WTC11 (cell line): ENCODE measurements around the gene PPP3CA.

Experiments
- ATF2 ChIP-seq: sonication (generic); formaldehyde crosslinking; IDR thresholded peaks from 2 replicates; pipeline ENCODE4 v1.8.1; 2022; ENCODE audit warnings: low read depth, missing genetic modification reagents, borderline replicate concordance
- CREB1 ChIP-seq: sonication (generic); formaldehyde crosslinking; IDR thresholded peaks from 2 replicates; pipeline ENCODE4 v1.8.0; 2023; ENCODE audit warnings: mild to moderate bottlenecking, missing genetic modification reagents
- ESRRA ChIP-seq: sonication (generic); formaldehyde crosslinking; IDR thresholded peaks from 2 replicates; pipeline ENCODE4 v1.8.1; 2022; ENCODE audit warnings: mild to moderate bottlenecking, missing genetic modification reagents, borderline replicate concordance
- FOXP1 ChIP-seq: sonication (generic); formaldehyde crosslinking; IDR thresholded peaks from 2 replicates; pipeline ENCODE4 v1.8.0; 2022; ENCODE audit warnings: missing genetic modification reagents, mild to moderate bottlenecking, moderate library complexity, borderline replicate concordance
- IRF2 ChIP-seq: sonication (generic); formaldehyde crosslinking; IDR thresholded peaks from 2 replicates; pipeline ENCODE4 v1.8.0; 2022; ENCODE audit warnings: low read depth, missing genetic modification reagents, borderline replicate concordance
- NFE2L1 ChIP-seq: sonication (generic); formaldehyde crosslinking; IDR thresholded peaks from 2 replicates; pipeline ENCODE4 v1.8.1; 2023; ENCODE audit warnings: missing genetic modification reagents
- NR2C2 ChIP-seq: sonication (generic); formaldehyde crosslinking; IDR thresholded peaks from 2 replicates; pipeline ENCODE4 v1.8.0; 2022; ENCODE audit warnings: mild to moderate bottlenecking, missing genetic modification reagents
- SP1 ChIP-seq: sonication (generic); formaldehyde crosslinking; conservative IDR thresholded peaks from 2 replicates; pipeline ENCODE4 v1.8.1; 2022; ENCODE audit warnings: missing genetic modification reagents
- ZNF121 ChIP-seq: sonication (generic); formaldehyde crosslinking; IDR thresholded peaks from 2 replicates; pipeline ENCODE4 v1.8.0; 2023; ENCODE audit warnings: missing genetic modification reagents
- ZNF138 ChIP-seq: sonication (generic); formaldehyde crosslinking; conservative IDR thresholded peaks from 2 replicates; pipeline ENCODE4 v1.8.1; 2022; ENCODE audit warnings: mild to moderate bottlenecking, moderate library complexity, missing genetic modification reagents
- ZNF423 ChIP-seq: fragments of 250-450 bp; sonication (Bioruptor Pico); IDR thresholded peaks from 2 replicates; pipeline ENCODE4 v2.1.2; 2022; ENCODE audit warnings: mild to moderate bottlenecking, moderate library complexity
- TF ChIP-seq, protein P1 (sequence below): fragments of 200-600 bp; IDR thresholded peaks from 2 replicates; pipeline ENCODE4 v1.8.0; 2022; ENCODE audit warnings: antibody characterized with exemption
- TF ChIP-seq, protein P2 (sequence below): sonication (generic); formaldehyde crosslinking; IDR thresholded peaks from 2 replicates; pipeline ENCODE4 v1.8.0; 2022; ENCODE audit warnings: mild to moderate bottlenecking, missing genetic modification reagents
- TF ChIP-seq, protein P3 (sequence below): sonication (generic); formaldehyde crosslinking; IDR thresholded peaks from 2 replicates; pipeline ENCODE4 v1.8.0; 2023; ENCODE audit warnings: missing genetic modification reagents, mild to moderate bottlenecking, borderline replicate concordance

GRCh38 chr4:101177154-101177553, 170.2 kb downstream of the PPP3CA start:
- no peak for TF ChIP-seq SP1
- TF ChIP-seq, protein P1, sequence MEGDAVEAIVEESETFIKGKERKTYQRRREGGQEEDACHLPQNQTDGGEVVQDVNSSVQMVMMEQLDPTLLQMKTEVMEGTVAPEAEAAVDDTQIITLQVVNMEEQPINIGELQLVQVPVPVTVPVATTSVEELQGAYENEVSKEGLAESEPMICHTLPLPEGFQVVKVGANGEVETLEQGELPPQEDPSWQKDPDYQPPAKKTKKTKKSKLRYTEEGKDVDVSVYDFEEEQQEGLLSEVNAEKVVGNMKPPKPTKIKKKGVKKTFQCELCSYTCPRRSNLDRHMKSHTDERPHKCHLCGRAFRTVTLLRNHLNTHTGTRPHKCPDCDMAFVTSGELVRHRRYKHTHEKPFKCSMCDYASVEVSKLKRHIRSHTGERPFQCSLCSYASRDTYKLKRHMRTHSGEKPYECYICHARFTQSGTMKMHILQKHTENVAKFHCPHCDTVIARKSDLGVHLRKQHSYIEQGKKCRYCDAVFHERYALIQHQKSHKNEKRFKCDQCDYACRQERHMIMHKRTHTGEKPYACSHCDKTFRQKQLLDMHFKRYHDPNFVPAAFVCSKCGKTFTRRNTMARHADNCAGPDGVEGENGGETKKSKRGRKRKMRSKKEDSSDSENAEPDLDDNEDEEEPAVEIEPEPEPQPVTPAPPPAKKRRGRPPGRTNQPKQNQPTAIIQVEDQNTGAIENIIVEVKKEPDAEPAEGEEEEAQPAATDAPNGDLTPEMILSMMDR, result no peak
- TF ChIP-seq ZNF138, result no peak
- TF ChIP-seq NR2C2 (CRISPR knock-in tag), result no peak
- TF ChIP-seq ESRRA (CRISPR knock-in tag), result no peak
- TF ChIP-seq, protein P2, sequence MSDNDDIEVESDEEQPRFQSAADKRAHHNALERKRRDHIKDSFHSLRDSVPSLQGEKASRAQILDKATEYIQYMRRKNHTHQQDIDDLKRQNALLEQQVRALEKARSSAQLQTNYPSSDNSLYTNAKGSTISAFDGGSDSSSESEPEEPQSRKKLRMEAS (CRISPR knock-in tag), result no peak
- TF ChIP-seq FOXP1 (CRISPR knock-in tag), result no peak
- TF ChIP-seq ATF2 (CRISPR knock-in tag), result no peak
- no peak for TF ChIP-seq ZNF121
- TF ChIP-seq, protein P3, sequence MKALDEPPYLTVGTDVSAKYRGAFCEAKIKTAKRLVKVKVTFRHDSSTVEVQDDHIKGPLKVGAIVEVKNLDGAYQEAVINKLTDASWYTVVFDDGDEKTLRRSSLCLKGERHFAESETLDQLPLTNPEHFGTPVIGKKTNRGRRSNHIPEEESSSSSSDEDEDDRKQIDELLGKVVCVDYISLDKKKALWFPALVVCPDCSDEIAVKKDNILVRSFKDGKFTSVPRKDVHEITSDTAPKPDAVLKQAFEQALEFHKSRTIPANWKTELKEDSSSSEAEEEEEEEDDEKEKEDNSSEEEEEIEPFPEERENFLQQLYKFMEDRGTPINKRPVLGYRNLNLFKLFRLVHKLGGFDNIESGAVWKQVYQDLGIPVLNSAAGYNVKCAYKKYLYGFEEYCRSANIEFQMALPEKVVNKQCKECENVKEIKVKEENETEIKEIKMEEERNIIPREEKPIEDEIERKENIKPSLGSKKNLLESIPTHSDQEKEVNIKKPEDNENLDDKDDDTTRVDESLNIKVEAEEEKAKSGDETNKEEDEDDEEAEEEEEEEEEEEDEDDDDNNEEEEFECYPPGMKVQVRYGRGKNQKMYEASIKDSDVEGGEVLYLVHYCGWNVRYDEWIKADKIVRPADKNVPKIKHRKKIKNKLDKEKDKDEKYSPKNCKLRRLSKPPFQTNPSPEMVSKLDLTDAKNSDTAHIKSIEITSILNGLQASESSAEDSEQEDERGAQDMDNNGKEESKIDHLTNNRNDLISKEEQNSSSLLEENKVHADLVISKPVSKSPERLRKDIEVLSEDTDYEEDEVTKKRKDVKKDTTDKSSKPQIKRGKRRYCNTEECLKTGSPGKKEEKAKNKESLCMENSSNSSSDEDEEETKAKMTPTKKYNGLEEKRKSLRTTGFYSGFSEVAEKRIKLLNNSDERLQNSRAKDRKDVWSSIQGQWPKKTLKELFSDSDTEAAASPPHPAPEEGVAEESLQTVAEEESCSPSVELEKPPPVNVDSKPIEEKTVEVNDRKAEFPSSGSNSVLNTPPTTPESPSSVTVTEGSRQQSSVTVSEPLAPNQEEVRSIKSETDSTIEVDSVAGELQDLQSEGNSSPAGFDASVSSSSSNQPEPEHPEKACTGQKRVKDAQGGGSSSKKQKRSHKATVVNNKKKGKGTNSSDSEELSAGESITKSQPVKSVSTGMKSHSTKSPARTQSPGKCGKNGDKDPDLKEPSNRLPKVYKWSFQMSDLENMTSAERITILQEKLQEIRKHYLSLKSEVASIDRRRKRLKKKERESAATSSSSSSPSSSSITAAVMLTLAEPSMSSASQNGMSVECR (CRISPR knock-in tag), result no peak
- no peak for TF ChIP-seq CREB1 (CRISPR knock-in tag)
- no peak for TF ChIP-seq IRF2
- TF ChIP-seq ZNF423 (CRISPR knock-in tag), result no peak
- no peak for TF ChIP-seq NFE2L1
